NCI-H2029 (cell line): ENCODE results near the gene IDH2.
"Not testable (repeated sequence)": the region's sequence is repeated elsewhere in the genome, so short reads cannot be mapped to it uniquely, and the experiment has no call there.

Experiments used
- DNase-seq: peaks from one replicate; lab custom pipeline; 2025; lab: John Stamatoyannopoulos, UW

IDH2 gene

GRCh38 chr15:90114451-90114901 is 12.2 kb upstream of the IDH2 start:
- no peak for DNase-seq

- DNase-seq = no peak
Measured at GRCh38 chr15:90113166-90113565, 10.9 kb upstream of the IDH2 start.

GRCh38 chr15:90109163-90109751 is 7.0 kb upstream of the IDH2 start:
- not testable (repeated sequence) for DNase-seq

- DNase-seq = not testable (repeated sequence)
Measured at GRCh38 chr15:90108038-90108437, 5.8 kb upstream of the IDH2 start.

GRCh38 chr15:90106522-90107117 is 4.4 kb upstream of the IDH2 start:
- DNase-seq = peak; percentile 13

- no peak for DNase-seq
Measured at GRCh38 chr15:90105521-90105920, 3.3 kb upstream of the IDH2 start.

- peak; percentile 11 for DNase-seq
Measured at GRCh38 chr15:90104551-90104950, 2.3 kb upstream of the IDH2 start.

GRCh38 chr15:90103701-90104329 is 1.5 kb upstream of the IDH2 start:
- DNase-seq = peak; percentile 16

GRCh38 chr15:90101130-90101968 is 919 bp downstream of the IDH2 start:
- peak; percentile 7 for DNase-seq

GRCh38 chr15:90099868-90100831 is 2.1 kb downstream of the IDH2 start:
- peak; percentile 26 for DNase-seq

- no peak for DNase-seq
Measured at GRCh38 chr15:90099072-90099867, 3.0 kb downstream of the IDH2 start.

GRCh38 chr15:90097475-90097874 is 4.8 kb downstream of the IDH2 start:
- no peak for DNase-seq

- peak; percentile 21 for DNase-seq
Measured at GRCh38 chr15:90095521-90095959, 6.7 kb downstream of the IDH2 start.

GRCh38 chr15:90091156-90091931 is 10.9 kb downstream of the IDH2 start:
- no peak for DNase-seq

- DNase-seq = no peak
Measured at GRCh38 chr15:90090226-90090848, 11.9 kb downstream of the IDH2 start.

- DNase-seq = no peak
Measured at GRCh38 chr15:90087454-90088154, 14.7 kb downstream of the IDH2 start.

GRCh38 chr15:90086868-90087268 is 15.4 kb downstream of the IDH2 start:
- DNase-seq = no peak

GRCh38 chr15:90085565-90085964 is 16.7 kb downstream of the IDH2 start:
- no peak for DNase-seq
